Suprapubic skin (tissue), 3 donors: Measurements from ENCODE around the gene BBIP1.

Experiments used
- CTCF ChIP-seq, 2 donors: fragments of 200-600 bp in 1 of 2; fragments of 450-650 bp in 1 of 2; sonication (generic) in 1 of 2; IDR thresholded peaks; one replicate each; pipeline ENCODE4 v1.5.1; 2016 to 2019; ENCODE audit warnings: antibody characterized with exemption in 2 of 2, mild to moderate bottlenecking in 1 of 2, moderate library complexity in 1 of 2
- POLR2AphosphoS5 ChIP-seq, 3 donors: sonication (generic); formaldehyde crosslinking; IDR thresholded peaks; one replicate each; pipeline ENCODE4 v1.6.1; 2017; ENCODE audit warnings: antibody characterized with exemption in 3 of 3

- peak; percentile 27 to 57 for TF ChIP-seq CTCF (IDR thresholded peaks at IDR 0.05)
- no peak for TF ChIP-seq POLR2AphosphoS5 (IDR thresholded peaks at IDR 0.05)
Measured at GRCh38 chr10:110893559-110894179, 25.3 kb downstream of the BBIP1 start.
